GM12878 (cell line): Measurements from ENCODE around the gene FAHD1. TPM values are rescaled to one million over a fixed set of nuclear protein-coding genes. Genes with fewer than 3 reads are reported as not detected.

Experiments
- ATAC-seq: fragments of 200-7000 bp; cut with Tn5 transposase; 3 replicates; pipeline ENCODE4 v1.9.1; 2020; ENCODE audit warnings: mild to moderate bottlenecking, moderate library complexity
- BruUV-seq: library from RNA; stranded (reverse); fragments of 400-500 nt; replicated peaks from 2 replicates; lab custom pipeline; 2021; lab: Mats Ljungman, UMichigan
- CTCF ChIA-PET: fragments of 300-600 bp; sonication (Branson Sonifier 250); formaldehyde crosslinking; extraction: SDS; loops from one replicate; lab custom pipeline; 2021; ENCODE audit warnings: inconsistent platforms; lab: Yijun Ruan, JAX
- POLR2A ChIA-PET: fragments of 350-600 bp; formaldehyde crosslinking; extraction: SDS; loops from one replicate; lab custom pipeline; 2021; ENCODE audit warnings: inconsistent platforms; lab: Charles Lee
- RAD21 ChIA-PET: fragments of 300-600 bp; sonication (Branson Sonifier 250); formaldehyde crosslinking; loops from one replicate; lab custom pipeline; 2023; ENCODE audit warnings: antibody characterized with exemption; ENCODE audit not compliant: unreplicated experiment; lab: Charles Lee
- SMC1A ChIA-PET: fragments of 300-600 bp; sonication (Branson Sonifier 250); formaldehyde crosslinking; loops from one replicate; lab custom pipeline; 2023; ENCODE audit not compliant: unreplicated experiment, uncharacterized antibody; lab: Charles Lee
- DNase-seq: peaks from one replicate; pipeline ENCODE4 v3.0.0-alpha.2; 2011; ENCODE audit warnings: low read depth, low spot score
- FAIRE-seq: peaks from 3 replicates; lab custom pipeline; 2011; peaks lifted over from hg19 to GRCh38; lab: Jason Lieb, UNC
- H2AFZ ChIP-seq: 2 replicates; pipeline ENCODE4 v1.6.0; 2011; ENCODE audit warnings: low read depth, low read length, control low read depth; ENCODE audit not compliant: control insufficient read depth
- H3K27ac ChIP-seq: 2 replicates; pipeline ENCODE4 v1.5.1; 2011; ENCODE audit warnings: control low read depth; ENCODE audit not compliant: control insufficient read depth, insufficient read depth
- H3K27me3 ChIP-seq, 2 experiments: replicated peaks in 1 of 2; 2 replicates each; pipeline versions ENCODE4 v1.6.0 to v1.6.1; 2011; ENCODE audit warnings: low read length in 1 of 2; ENCODE audit not compliant: control insufficient read depth in 2 of 2, insufficient read depth in 2 of 2
- H3K36me3 ChIP-seq, 2 experiments: 2 replicates each; pipeline ENCODE4 v1.5.1; 2011; ENCODE audit warnings: low read length in 1 of 2; ENCODE audit not compliant: control insufficient read depth in 2 of 2, insufficient read depth in 2 of 2
- H3K4me1 ChIP-seq: 2 replicates; pipeline ENCODE4 v1.6.1; 2011; ENCODE audit warnings: mild to moderate bottlenecking, low read length, moderate library complexity, mixed read lengths; ENCODE audit not compliant: control insufficient read depth, insufficient read depth
- H3K4me2 ChIP-seq: 2 replicates; pipeline ENCODE4 v1.6.0; 2011; ENCODE audit warnings: control low read depth; ENCODE audit not compliant: control insufficient read depth, insufficient read depth
- H3K4me3 ChIP-seq: fragments of 200-600 bp; sonication (generic); 2 replicates; pipeline ENCODE4 v1.5.1; 2016
- H3K79me2 ChIP-seq: 2 replicates; pipeline ENCODE4 v1.6.0; 2011; ENCODE audit warnings: low read length; ENCODE audit not compliant: control insufficient read depth, insufficient read depth
- H3K9ac ChIP-seq: 2 replicates; pipeline ENCODE4 v1.8.0; 2011; ENCODE audit warnings: low read length, control low read depth, mixed read lengths; ENCODE audit not compliant: control insufficient read depth, insufficient read depth
- H3K9me3 ChIP-seq: replicated peaks from 3 replicates; pipeline ENCODE4 v1.5.1; 2011; ENCODE audit warnings: mild to moderate bottlenecking, low read length; ENCODE audit not compliant: control insufficient read depth, insufficient read depth
- H4K20me1 ChIP-seq: 2 replicates; pipeline ENCODE4 v1.6.0; 2011; ENCODE audit not compliant: control insufficient read depth, insufficient read depth
- ETV6 ChIP-seq, 2 experiments: fragments of 450-650 bp in 1 of 2; IDR thresholded peaks in 1 of 2; conservative IDR thresholded peaks in 1 of 2; 2 replicates each; pipeline ENCODE4 v1.6.1; 2014; ENCODE audit warnings: antibody characterized with exemption in 1 of 2, borderline replicate concordance in 1 of 2, low read depth in 1 of 2, mild to moderate bottlenecking in 1 of 2, moderate library complexity in 1 of 2
- FOS ChIP-seq: IDR thresholded peaks from 3 replicates; pipeline ENCODE4 v1.6.1; 2011; ENCODE audit warnings: borderline replicate concordance; ENCODE audit not compliant: insufficient read length; ENCODE audit errors: extremely low read depth
- FOXM1 ChIP-seq: IDR thresholded peaks from 2 replicates; pipeline ENCODE4 v1.6.1; 2012; ENCODE audit warnings: low read depth, mild to moderate bottlenecking, inconsistent platforms, low read length, moderate library complexity
- MTA2 ChIP-seq: fragments of 450-650 bp; IDR thresholded peaks from 2 replicates; pipeline ENCODE4 v1.6.1; 2016; ENCODE audit warnings: low read depth, mild to moderate bottlenecking, moderate library complexity
- NFIC ChIP-seq: IDR thresholded peaks from 2 replicates; pipeline ENCODE4 v1.6.1; 2012; ENCODE audit warnings: low read depth, mild to moderate bottlenecking, inconsistent platforms, low read length, moderate library complexity
- NFYB ChIP-seq: IDR thresholded peaks from 2 replicates; pipeline ENCODE4 v1.6.1; 2011; ENCODE audit warnings: low read depth, mild to moderate bottlenecking, low read length, improper control_type of control experiment, moderate library complexity; ENCODE audit not compliant: insufficient read depth
- NR2C2 ChIP-seq: IDR thresholded peaks from 2 replicates; pipeline ENCODE4 v1.6.1; 2011; ENCODE audit warnings: borderline replicate concordance, low read depth; ENCODE audit not compliant: control insufficient read depth, insufficient read length
- POU2F2 ChIP-seq: IDR thresholded peaks from 3 replicates; pipeline ENCODE4 v1.6.1; 2011; ENCODE audit warnings: low read depth, mild to moderate bottlenecking, low read length, borderline replicate concordance
- RB1 ChIP-seq: fragments of 450-650 bp; formaldehyde crosslinking; IDR thresholded peaks from 2 replicates; pipeline ENCODE4 v1.6.1; 2017; ENCODE audit warnings: mild to moderate bottlenecking, borderline replicate concordance
- SMAD1 ChIP-seq: fragments of 450-650 bp; IDR thresholded peaks from 2 replicates; pipeline ENCODE4 v1.6.1; 2018; ENCODE audit warnings: mild to moderate bottlenecking, low read depth; ENCODE audit not compliant: partially characterized antibody
- SMARCA5 ChIP-seq: fragments of 450-650 bp; IDR thresholded peaks from 2 replicates; pipeline ENCODE4 v1.6.1; 2017; ENCODE audit warnings: mild to moderate bottlenecking
- SMC3 ChIP-seq: IDR thresholded peaks from 2 replicates; pipeline ENCODE4 v1.6.1; 2011; ENCODE audit warnings: low read length, improper control_type of control experiment, borderline replicate concordance
- SPI1 ChIP-seq: IDR thresholded peaks from 2 replicates; pipeline ENCODE4 v1.6.1; 2011; ENCODE audit warnings: low read depth, mild to moderate bottlenecking, low read length, moderate library complexity, borderline replicate concordance; ENCODE audit not compliant: insufficient read depth
- TCF12 ChIP-seq: IDR thresholded peaks from 2 replicates; pipeline ENCODE4 v1.6.1; 2011; ENCODE audit warnings: low read depth, mild to moderate bottlenecking, low read length
- TCF3 ChIP-seq: IDR thresholded peaks from 2 replicates; pipeline ENCODE4 v1.6.1; 2012; ENCODE audit warnings: low read depth, mild to moderate bottlenecking, low read length, borderline replicate concordance; ENCODE audit not compliant: insufficient read depth
- ZSCAN29 ChIP-seq: fragments of 450-650 bp; IDR thresholded peaks from 2 replicates; pipeline ENCODE4 v1.6.1; 2017; ENCODE audit warnings: mild to moderate bottlenecking, moderate library complexity
- WGBS: methylation state at CpG from one replicate; pipeline ENCODE4 v1.1.6; 2016; ENCODE audit warnings: low lambda C conversion rate; ENCODE audit not compliant: insufficient replicate concordance, insufficient coverage; ENCODE audit errors: missing lambda C conversion rate; 5-methylcytosine and 5-hydroxymethylcytosine counted together
- in situ Hi-C: fragments of 300-500 bp; cut with MboI; formaldehyde crosslinking; loops from 9 replicates; pipeline ENCODE4 v1.14.3; 2018; ENCODE audit warnings: mixed read lengths
- intact Hi-C: fragments of 100-400 bp; cut with micrococcal nuclease; formaldehyde crosslinking; loops from one replicate; pipeline ENCODE4 v1.14.2; 2022; ENCODE audit not compliant: unreplicated experiment
- polyA plus RNA-seq, 11 experiments: library from polyadenylated mRNA; depleted of rRNA in 4 of 11; unstranded in 6 of 11; stranded (reverse) in 5 of 11; fragments of >200 nt; fragmentation: Nextera tagmentation in 4 of 11; fragmentation: Illumina TruSeq in 1 of 11; extraction: Ambion mirVana in 4 of 11; extraction: Trizol in 1 of 11; gene quantifications; 1 replicate in 1 of 11; 2 replicates in 10 of 11; pipeline versions ENCODE4 v1.2.1 to v1.2.3, GENCODE V29; 2011 to 2016; ENCODE audit warnings: inconsistent platforms in 2 of 11, missing spikeins in 2 of 11, low read depth in 1 of 11
- total RNA-seq, 4 experiments: library from RNA; depleted of rRNA in 3 of 4; stranded (reverse); fragments of >200 nt in 3 of 4; fragmentation: Illumina TruSeq in 1 of 4; extraction: Trizol in 1 of 4; gene quantifications; 2 replicates each; pipeline versions ENCODE4 v1.2.1 to v1.2.3, GENCODE V29; 2013 to 2021
- TF ChIP-seq, protein P1 (sequence below): IDR thresholded peaks from 2 replicates; pipeline ENCODE4 v1.6.1; 2011; ENCODE audit warnings: borderline replicate concordance, low read depth, mild to moderate bottlenecking, moderate library complexity, low read length; ENCODE audit not compliant: insufficient read depth, poor library complexity, severe bottlenecking
- TF ChIP-seq, protein P2 (sequence below): IDR thresholded peaks from 2 replicates; pipeline ENCODE4 v1.6.1; 2012; ENCODE audit warnings: low read length, inconsistent platforms
- TF ChIP-seq, protein P3 (sequence below): fragments of 150-350 bp; IDR thresholded peaks from 2 replicates; pipeline ENCODE4 v1.6.1; 2014; ENCODE audit warnings: mild to moderate bottlenecking, low read depth, low read length

The FAHD1 gene
- total and polyA plus RNA-seq, 10 of the 15 experiments (the other 5 are each of a cell fraction or from before 2014, with no cell fraction given): 4.3 to 43.0 (median 18.8) TPM

DNA sequence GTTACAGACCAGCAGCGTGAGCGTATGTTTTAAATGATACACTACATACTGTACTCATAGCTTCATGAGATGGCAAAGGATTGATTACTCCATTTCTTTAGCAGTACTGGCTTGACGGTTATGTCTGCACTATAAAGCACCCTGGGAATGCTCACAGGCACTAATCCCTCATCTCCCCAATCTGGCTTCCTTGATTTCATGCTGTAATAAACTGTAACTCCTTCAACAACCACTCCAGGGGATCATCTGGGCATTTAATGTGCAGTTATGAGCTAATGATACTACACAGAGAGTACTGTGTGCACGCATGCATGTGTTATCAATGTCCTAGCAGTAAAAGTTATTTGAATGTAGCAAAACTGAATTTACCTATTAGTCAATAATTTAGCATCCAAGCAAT, 24.8 kb downstream of the FAHD1 start:
- Histone ChIP-seq H3K4me1 (no peaks in the 10 kb centered on the region), H3K4me2 (no peak overlapping the region), H3K36me3 (no peaks in the 10 kb centered on the region), H3K9ac (no peak overlapping the region), H3K9me3 (no peaks in the 10 kb centered on the region), H3K27me3 (no peaks in the 10 kb centered on the region), H3K79me2 (no peaks in the 10 kb centered on the region), H3K4me3 (no peak overlapping the region), H3K27ac (no peak overlapping the region), H4K20me1 (no peaks in the 10 kb centered on the region), H2AFZ (no peak overlapping the region)
- TF ChIP-seq RB1 (no peak), SMARCA5 (no peak), ZSCAN29 (no peak), MTA2 (no peak), SMC3 (no peak), FOXM1 (no peak), TCF12 (no peak), TCF3 (no peak), SMAD1 (no peak), SPI1 (no peak), POU2F2 (no peak), NFYB (no peak), NR2C2 (no peak), ETV6 (conservative IDR thresholded peaks at IDR 0.05 in 1 of 2, IDR thresholded peaks at IDR 0.05 in 1 of 2; ENCODE audit: borderline replicate concordance in 1 of 2, low read depth in 1 of 2) (no peak), FOS (no peak), NFIC (no peak)
- TF ChIP-seq, protein P1, sequence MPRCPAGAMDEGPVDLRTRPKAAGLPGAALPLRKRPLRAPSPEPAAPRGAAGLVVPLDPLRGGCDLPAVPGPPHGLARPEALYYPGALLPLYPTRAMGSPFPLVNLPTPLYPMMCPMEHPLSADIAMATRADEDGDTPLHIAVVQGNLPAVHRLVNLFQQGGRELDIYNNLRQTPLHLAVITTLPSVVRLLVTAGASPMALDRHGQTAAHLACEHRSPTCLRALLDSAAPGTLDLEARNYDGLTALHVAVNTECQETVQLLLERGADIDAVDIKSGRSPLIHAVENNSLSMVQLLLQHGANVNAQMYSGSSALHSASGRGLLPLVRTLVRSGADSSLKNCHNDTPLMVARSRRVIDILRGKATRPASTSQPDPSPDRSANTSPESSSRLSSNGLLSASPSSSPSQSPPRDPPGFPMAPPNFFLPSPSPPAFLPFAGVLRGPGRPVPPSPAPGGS: no peak
- TF ChIP-seq, protein P2, sequence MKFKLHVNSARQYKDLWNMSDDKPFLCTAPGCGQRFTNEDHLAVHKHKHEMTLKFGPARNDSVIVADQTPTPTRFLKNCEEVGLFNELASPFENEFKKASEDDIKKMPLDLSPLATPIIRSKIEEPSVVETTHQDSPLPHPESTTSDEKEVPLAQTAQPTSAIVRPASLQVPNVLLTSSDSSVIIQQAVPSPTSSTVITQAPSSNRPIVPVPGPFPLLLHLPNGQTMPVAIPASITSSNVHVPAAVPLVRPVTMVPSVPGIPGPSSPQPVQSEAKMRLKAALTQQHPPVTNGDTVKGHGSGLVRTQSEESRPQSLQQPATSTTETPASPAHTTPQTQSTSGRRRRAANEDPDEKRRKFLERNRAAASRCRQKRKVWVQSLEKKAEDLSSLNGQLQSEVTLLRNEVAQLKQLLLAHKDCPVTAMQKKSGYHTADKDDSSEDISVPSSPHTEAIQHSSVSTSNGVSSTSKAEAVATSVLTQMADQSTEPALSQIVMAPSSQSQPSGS: no peak
- TF ChIP-seq, protein P3, sequence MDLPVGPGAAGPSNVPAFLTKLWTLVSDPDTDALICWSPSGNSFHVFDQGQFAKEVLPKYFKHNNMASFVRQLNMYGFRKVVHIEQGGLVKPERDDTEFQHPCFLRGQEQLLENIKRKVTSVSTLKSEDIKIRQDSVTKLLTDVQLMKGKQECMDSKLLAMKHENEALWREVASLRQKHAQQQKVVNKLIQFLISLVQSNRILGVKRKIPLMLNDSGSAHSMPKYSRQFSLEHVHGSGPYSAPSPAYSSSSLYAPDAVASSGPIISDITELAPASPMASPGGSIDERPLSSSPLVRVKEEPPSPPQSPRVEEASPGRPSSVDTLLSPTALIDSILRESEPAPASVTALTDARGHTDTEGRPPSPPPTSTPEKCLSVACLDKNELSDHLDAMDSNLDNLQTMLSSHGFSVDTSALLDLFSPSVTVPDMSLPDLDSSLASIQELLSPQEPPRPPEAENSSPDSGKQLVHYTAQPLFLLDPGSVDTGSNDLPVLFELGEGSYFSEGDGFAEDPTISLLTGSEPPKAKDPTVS: no peak
- RAD21 ChIA-PET: no interaction called here
- no TSS peak for BruUV-seq
- DNase-seq (no peak), ATAC-seq (no peak), FAIRE-seq (no peak)
- POLR2A ChIA-PET: no interaction called here
- SMC1A ChIA-PET: no interaction called here
- CTCF ChIA-PET: no interaction called here
- in situ Hi-C loops: no loop called here
- 18% methylated on average over 4 of the region's 4 CpGs for WGBS
- intact Hi-C loops: no loop called here
